GM21529 (cell line): Measurements from ENCODE around the gene TXNRD1.
"Not testable (repeated sequence)": the region's sequence is repeated elsewhere in the genome, so short reads cannot be mapped to it uniquely, and the experiment has no call there.

Experiments
- ATAC-seq: cut with Tn5 transposase; IDR thresholded peaks from one replicate; pipeline ENCODE4 v1.9.1; 2021; ENCODE audit not compliant: unreplicated experiment

TXNRD1 gene

DNA sequence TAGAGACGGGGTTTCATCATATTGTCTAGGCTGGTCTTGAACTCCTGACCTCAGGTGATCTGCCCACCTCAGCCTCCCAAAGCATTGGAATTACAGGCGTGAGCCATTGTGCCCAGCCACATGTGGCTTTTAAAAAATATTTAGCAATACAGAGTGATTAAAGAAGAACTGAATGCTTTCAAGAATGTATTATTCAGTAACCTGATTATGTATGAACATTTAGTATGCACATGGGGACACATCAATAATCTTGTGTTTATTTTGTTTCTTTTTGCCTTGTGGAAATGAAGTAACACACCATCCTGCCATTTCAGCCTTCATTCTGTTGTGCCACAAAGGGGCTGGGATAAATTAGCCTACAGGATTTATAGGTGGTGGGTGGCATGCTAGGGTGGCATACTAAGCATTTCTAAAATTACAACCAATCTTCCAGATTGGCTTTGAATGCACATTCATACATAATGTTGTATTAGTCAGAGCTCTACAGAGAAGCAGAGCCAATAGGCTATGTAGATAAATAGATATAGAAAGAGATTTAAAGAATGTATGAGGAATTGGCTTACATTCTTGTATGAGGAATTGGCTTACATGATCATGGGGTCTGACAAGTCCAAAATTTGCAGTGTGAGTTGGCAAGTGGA, 25.5 kb upstream of the TXNRD1 start:
- no peak for ATAC-seq

GRCh38 chr12:104190641-104191176, 24.9 kb upstream of the TXNRD1 start:
- ATAC-seq: no peak

DNA sequence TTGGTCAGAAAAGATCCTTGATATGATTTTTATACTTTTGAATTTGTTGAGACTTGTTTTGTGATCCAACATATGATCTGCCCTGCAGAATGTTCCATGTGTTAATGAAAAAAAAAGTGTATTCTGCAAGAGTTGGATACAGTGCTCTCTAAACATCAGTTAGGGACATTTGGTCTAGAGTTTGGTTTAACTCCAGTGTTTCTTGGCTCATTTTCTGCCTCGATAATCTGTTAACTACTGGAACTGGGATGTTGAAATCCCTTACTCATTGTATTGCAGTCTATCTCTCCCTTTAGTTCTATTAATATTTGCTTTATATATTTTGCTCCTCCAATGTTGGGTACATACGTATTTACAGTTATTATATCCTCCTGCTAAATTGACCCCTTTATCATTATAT, 18.3 kb upstream of the TXNRD1 start:
- ATAC-seq: no peak

DNA sequence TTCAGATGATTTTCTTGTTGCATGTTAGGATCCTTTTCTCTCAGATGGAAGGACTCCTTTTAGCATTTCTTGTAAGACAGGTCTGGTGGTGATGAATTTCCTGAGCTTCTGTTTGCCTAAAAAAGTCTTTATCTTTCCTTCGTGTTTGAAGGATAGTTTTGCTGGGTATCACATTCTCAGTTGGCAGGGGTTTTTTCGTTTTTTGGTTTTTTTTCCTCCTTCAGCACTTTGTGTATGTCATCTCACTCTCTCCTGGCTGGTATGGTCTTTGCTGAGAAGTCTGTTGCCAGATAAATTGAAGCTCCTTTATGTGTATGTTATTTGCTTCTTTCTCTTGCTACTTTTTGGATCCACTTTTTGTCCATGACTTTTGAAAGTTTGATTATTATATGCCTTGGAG, 15.6 kb upstream of the TXNRD1 start:
- no peak for ATAC-seq

- ATAC-seq: no peak
Measured at GRCh38 chr12:104201238-104202001, 14.2 kb upstream of the TXNRD1 start.

- no peak for ATAC-seq
Measured at GRCh38 chr12:104204690-104205480, 10.7 kb upstream of the TXNRD1 start.

DNA sequence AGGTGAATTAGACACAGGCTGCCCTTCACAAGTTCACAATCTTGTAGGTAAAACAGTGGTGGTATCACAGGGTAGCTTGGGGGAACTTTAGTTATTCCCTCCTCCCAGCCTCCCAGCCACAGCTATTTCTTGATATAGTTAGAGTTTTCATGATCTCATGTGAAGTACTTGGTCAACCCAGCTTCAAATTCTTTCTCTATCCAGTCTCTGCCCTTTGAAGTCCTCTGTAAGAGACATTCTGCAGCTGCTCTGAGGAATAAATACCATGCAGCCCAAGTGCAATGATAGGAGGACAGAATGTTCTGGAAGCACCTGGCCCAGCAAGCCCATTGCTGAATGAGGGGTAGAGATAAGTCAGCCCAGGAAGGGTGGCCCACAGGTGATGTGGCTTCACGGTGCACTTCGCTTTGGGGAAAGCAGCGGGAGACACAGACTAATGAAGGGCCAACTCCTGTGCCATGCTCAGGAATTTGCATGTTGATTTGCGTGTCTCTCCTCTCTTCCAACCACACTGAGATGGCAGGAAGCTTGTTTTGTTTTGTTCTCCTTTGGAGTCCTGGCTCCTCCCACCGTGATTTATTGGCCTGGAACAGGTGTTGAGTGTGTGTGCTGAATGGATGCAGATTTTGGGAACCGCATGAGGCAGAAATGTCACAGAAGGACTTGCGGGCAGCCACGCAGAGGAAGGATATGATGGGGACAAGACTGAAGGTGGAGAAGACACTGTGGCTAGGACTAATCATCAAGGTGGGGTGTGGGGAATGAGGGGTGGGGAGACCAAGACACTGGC, 8.0 kb upstream of the TXNRD1 start:
- no peak for ATAC-seq

DNA sequence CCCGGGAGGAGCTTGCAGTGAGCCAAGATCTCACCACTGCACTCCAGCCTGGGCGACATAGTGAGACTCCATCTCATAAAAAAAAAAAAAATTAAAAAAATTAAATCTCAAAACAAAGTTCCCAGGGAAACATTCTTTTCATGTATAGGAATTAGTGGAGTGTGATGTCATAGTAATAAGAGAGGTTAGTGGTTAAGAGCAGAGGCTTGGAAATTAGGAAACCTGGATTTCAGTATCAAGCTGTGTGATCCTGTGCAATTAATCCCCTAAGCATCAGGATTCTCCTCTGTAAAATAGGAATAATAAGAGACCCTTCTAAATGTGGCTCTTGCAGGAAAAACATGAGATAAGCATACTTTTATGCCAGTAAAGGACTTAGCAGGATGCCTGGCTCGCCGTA, 3.1 kb upstream of the TXNRD1 start:
- no peak for ATAC-seq

GRCh38 chr12:104213952-104214351, 1.6 kb upstream of the TXNRD1 start:
- ATAC-seq: no peak

- ATAC-seq: no peak
Measured at GRCh38 chr12:104216521-104216924, 944 bp downstream of the TXNRD1 start.

GRCh38 chr12:104218506-104218905, 2.9 kb downstream of the TXNRD1 start:
- not testable (repeated sequence) for ATAC-seq

- no peak for ATAC-seq
Measured at GRCh38 chr12:104218935-104219334, 3.4 kb downstream of the TXNRD1 start.

- no peak for ATAC-seq
Measured at GRCh38 chr12:104219361-104219892, 3.8 kb downstream of the TXNRD1 start.

DNA sequence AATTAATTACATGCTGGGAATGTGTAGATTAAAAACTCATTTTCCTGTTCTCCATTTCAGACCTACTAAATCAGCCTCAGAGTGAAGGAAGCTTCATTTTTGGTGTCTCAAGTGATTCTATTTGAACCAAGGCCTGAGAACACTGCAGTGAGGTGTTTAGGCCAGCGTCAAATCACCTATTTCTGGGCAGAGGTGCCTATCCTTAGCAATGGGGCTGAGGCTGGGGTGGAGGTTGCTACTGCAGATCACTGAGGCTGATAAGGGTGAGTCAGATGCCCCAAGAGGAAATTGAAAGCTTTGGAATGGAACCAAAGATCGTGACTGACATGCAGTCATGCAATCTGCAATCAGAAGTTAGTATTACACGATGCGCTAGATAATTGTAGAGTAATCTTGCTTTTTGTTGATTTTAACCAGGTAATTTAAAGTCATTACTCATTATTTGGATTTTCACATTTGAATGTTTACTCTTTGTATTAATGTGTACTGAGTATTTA, 4.4 kb downstream of the TXNRD1 start:
- ATAC-seq: no peak

GRCh38 chr12:104220931-104221330, 5.4 kb downstream of the TXNRD1 start:
- ATAC-seq: no peak

DNA sequence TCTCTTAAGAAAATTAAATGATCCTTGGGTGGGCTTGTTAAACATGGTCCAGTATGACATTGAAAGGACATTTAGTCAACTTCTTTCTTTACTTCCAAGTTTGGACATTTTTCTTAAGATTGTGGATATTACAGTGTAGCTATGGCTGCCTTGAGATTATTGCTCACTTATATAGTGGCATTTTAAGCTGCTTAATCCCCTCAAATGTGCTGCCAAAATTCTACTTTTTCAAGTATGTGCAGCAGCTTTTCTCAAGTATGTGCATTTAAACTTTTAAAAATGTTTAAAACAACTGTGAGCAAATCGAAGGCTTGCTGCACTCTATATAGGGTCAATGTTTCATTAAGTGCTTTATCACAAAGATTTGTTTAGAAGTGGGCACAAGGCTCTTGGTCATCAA, 7.4 kb downstream of the TXNRD1 start:
- ATAC-seq: no peak

GRCh38 chr12:104223712-104224111, 8.1 kb downstream of the TXNRD1 start:
- ATAC-seq: no peak

GRCh38 chr12:104226672-104227071, 11.1 kb downstream of the TXNRD1 start:
- ATAC-seq: no peak

- no peak for ATAC-seq
Measured at GRCh38 chr12:104230304-104231095, 14.9 kb downstream of the TXNRD1 start.
